Stimulated activated CD8-positive, alpha-beta memory T cell treated with anti-CD3 and anti-CD28 coated beads, Interleukin-15, amount 100 ng/mL, for 24 hours (primary cell): ENCODE data around the gene STARD5.

ENCODE experiments used
- DNase-seq: peaks from one replicate; pipeline ENCODE4 v3.0.0-alpha.2; 2020; ENCODE audit warnings: low read depth

STARD5 gene

DNA sequence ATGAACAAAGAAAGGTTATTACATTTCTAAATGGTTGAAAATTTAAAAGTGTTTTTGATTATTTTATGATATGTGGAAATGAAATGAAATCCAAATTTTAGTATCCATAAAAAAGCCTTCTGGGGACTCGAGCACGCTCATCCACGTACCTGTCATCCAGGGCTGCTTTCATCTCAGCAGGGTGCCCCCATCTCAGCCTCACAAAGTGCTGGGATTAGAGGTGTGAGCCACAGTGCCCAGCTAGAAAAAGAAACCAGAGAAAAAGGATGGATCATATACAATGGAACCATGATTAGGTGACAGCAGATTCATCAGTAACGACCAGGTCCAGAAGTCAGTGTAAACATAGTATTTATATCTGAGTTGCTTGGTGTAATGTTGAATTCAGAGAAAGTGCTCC lies 49.7 kb downstream of the STARD5 start:
- no peak for DNase-seq

DNA sequence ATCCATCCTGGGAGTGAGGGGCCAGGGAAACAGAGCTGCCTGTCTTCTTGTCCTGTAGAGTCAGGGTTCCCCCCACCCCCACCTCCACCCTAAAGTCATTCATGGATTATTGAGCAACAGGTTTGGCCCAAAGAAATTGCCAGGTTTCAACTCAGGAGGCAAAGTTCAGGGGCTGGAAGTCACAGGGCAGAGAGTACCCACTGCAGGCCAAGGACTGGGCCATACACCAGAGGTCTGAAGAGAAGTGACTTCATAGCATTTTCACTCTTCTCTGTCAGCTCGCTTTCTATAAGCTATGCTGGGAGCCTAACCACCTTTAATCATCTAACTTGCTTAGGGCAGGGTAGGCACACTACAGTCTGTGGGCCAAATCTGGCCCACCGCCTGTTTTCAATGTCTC lies 50.1 kb downstream of the STARD5 start:
- DNase-seq = no peak

DNA sequence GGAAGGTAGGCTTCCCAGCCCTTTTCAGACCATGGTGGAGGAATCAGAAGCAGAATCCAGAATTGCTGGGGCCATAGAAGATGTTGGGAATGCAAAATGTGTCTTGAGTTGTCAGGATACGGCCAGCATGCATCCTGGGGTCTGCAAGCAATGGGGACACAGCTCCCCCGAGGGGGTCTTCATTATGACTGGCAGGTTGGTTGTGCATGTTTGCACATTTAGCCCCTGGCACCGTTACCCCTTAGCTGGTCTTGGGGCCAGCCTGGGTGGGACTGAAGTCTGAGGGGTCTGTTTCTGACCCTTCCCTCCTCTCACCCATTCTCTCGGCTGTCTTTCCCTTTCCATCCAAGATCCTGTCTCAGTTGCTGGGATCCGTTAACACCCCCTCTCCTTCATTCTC lies 50.7 kb downstream of the STARD5 start:
- DNase-seq = no peak

DNA sequence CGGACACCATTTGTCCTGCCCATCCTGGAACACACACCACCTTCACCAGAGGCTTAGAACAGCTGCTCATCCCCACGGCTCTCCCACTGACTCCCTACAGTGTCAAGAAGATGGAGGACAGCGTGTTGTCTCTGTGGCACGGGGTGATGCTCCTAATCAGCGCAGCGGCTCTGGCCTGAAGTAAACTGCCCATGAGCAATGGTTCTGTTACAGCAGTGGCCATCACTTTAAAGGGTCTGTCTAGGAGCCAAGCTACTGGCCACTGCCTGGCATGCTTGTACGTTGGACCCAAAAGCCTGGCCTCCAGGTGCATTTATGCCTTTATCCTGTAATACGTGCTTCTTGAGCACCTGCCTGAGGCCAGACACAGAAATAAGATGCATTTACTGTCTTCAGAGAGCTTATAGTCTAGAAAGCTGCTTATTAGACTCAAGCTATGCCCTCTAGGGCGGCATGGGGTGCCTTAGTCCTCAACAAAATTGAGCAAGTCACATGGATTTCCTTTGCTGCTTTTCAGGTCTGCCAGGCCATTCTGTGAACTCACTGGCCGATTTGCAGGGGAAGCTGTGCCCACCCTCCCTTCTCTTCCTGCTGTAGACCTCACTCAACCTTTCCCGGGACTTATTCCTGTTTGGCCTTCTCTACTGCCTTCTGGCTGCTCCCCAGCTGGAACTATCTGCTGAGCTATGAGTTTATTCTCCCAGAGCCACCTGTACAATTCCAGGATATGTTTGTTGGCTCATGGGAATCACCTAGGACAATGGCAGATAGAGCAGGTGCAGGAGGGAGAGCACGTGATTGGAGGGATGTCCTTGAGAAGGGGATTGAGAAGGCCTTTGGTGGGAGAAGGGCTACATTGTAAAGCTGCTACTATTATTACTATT lies 51.9 kb downstream of the STARD5 start:
- no peak for DNase-seq

DNA sequence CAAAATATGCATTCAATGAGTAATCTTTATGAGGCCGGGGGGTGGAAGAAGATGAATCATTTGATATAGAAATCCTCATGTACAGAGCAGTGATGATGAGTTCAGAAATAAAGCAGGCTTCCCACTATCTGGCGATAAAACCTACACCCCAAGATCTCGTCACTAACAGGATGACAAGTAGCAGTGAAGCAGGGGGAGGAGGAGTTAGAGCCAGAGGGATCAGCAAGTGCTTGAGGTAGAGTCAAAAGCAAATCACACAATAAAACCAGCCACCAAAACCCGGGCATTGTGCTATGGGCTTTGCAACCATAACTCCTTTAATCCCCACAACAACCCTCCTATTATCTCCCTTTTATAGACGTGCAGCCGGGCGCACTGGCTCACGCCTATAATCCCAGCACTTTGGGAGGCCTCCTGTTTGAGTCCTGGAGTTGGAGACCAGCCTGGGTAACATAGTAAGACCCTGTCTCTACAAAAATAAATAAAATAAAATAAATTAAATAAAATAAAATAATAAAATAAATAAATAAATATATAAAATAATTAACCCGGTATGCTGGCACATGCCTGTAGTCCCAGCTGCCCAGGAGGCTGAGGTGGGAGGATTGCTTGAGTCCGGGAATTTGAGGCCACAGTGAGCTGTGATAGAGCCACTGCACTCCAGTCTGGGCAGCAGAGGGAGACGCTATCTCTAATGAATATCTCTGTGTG lies 53.0 kb downstream of the STARD5 start:
- no peak for DNase-seq

DNA sequence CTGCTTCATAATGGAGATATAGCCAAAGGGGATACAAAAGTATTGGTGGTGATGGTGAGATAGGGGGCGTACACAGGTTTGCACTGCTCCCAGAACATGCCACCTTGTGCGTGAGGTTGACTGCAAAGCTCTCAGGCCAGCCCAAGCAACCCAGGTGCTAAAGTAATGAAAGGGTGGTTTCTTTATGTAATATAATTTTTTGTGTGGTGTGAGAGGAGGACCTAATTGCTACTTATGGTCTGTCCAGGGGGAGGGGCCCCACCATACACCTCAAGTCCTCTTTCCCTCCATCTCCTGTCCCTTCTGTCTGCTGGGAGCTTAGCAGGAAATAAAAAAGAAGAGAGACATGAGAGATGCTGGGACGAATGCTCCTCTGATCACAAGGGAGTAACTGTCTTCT lies 53.8 kb downstream of the STARD5 start:
- DNase-seq = no peak

DNA sequence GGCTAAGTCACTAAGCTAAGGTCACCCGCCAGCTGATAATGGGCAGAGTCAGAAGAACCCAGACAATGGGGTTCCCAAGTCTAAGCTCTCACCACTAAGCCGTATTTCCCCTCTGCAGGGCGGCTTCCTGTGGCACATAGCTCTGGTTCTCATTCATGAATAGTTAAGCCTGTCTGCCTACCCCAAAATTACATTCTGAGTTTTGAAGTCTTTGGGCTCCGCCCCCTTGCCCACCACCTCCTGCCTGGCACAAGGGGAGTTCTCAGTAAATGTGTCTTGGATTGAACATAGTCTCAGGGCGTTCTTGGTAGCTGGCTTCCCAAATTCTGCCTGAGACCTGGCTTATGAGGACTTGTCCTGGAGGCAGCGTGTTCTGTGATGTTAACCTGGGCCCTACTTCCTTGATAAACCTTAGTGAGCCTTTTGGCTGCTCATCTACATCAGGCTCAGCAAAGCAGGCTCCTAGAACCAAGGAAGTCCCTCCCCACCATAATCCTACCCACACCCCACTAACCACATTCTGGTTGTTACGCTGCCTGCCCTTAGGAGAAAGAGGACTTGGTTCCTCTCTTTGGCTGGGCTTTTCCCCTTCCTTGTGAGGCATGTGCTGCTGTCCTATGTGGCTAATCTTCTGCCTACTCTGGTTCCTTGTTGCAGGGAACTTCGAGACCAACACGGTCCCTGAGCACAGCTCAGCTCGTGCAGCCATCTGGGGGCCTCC lies 54.9 kb downstream of the STARD5 start:
- no peak for DNase-seq

DNA sequence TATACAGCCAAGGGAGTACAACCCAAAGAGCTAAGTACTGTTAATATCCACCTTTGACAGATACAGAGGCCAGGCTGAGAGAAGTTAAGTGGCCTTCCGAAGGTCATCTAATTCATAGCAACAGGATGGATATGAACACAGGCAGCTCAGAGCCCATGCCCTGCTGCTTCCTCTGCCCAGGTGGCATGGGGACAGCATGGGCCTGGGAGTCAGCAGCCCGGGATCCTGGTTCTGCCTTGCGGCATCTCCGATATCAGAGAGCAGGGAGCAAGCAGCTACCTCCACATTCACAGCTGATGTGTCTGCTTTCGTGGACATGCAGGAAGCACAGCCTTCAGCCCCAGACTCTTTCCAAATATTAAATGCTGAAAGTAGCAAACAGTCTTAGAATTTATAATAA lies 55.6 kb downstream of the STARD5 start:
- DNase-seq = no peak

DNA sequence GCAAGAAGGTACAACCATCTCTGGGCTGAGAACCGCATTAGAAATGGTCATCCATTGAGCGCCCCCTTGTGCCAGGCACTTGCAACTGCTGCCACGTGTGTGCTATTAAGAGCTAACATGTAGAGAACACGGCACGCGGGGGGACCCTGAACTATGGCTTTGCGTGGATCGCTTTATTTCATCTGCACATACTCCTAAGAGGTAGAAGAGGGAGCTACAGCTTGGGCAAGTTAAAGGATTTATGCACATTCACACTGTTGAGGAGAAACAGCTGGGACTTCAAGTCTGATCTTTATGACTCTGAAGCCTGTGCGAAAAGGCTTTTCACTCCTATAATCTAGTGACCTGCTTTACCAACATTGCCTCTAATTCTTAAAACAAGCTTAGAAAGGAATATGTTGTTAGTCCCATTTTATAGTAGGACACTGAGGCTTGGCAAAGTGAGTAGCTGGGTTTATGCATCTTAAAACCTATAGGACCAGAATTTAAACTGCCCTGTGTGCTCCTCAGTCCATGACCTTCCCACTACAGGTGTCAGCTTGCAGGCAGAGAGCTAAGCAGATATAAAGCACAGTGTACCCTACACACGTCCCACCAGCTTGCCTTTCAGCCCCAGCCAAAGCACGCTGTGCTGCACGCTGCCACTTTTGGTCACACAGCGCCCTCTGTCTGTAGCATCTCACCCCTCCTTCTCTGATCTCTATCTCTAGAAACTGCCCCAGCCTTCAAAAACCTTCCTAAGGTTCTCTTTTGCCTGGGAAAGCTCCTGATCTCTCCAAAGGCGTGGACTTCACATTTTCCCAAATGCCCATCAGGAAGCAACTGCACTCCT lies 57.8 kb downstream of the STARD5 start:
- DNase-seq = peak; percentile 56

DNA sequence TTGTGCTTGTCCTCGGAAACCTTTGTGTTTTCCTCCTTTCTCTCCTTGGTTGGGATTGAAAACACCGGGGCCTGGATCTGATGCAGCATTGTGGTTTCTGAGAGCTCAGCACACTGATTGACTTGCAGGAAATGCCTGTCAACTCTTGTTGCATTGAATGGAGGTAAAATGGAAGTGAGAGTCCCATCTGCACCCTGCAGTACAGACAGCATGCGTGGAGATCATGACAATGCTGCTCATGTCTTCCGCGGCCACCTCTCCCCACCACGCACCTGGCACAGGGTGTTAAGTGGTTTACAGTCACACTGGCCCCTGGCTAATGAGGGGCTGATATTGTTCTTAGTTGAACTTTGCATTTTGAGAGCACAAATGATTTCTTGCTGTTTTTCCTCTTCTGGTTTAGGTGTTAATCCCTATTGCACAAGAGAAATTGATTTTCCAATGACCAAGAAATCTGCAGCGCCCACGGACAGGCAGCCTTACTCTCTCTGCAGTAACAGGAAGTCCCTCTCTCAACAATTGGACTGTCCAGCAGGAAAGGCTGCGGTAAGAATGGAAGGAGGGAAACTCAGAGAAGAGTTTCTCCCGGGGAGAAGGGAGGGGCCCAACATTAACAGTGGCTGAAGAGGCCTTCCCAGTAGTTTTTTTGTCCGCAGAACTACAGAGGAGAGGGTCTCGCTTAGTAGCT lies 58.5 kb downstream of the STARD5 start:
- DNase-seq = no peak

DNA sequence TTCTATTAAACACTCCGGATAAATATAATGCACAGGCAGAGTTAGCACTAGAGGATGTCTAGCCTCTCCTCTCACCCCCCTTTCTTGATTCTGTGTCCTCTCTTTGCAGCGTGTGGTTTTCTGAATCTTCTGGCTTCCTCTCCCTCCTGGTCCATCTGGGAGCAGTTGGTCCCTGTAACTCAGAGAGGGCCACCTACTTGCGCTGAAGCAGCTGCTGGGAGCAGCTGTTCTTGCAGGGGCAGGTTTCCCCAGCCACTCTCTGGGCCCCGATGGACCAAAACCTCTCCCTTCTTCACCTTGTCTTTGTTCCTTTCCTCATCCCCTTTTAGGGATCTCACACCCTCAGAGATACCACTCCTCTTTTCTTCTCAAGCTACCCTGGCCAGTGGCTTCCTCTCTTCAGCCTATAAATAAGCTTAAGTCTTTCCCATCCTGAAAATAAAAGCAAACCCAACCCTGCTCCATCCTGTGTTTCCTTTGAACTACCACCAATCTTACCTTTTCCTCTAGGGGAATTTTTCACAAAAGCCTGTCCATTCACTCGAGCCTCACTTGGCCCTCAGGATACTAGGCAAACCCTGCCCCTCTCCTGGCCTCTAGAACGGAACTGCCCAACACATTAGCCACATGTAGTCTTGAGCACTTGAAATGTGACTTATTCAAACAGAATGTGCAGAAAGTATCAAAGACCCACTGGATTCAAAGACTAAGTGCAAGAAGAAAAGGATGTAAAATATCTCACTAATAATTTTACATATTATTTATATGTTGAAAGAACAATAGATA lies 59.7 kb downstream of the STARD5 start:
- no peak for DNase-seq

DNA sequence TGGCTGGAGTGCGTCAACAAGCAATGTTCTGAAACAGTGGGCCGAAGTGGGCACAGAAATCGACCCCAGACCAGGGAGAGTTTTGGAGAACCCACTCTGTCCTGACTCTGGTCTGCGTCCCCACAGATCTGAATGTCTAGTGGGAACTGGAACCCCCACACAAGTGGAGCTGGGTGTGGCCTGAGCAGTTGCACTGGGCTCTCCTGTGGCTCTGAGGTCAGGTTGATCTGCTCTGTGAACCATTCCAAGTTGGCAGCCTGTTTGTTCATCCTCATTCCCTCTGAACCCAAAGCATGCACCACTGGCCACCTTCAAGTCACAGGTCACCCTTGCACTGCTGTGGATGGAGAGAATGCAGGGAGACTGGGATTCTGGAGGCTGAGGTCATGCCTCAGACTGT lies 60.5 kb downstream of the STARD5 start:
- DNase-seq = no peak

DNA sequence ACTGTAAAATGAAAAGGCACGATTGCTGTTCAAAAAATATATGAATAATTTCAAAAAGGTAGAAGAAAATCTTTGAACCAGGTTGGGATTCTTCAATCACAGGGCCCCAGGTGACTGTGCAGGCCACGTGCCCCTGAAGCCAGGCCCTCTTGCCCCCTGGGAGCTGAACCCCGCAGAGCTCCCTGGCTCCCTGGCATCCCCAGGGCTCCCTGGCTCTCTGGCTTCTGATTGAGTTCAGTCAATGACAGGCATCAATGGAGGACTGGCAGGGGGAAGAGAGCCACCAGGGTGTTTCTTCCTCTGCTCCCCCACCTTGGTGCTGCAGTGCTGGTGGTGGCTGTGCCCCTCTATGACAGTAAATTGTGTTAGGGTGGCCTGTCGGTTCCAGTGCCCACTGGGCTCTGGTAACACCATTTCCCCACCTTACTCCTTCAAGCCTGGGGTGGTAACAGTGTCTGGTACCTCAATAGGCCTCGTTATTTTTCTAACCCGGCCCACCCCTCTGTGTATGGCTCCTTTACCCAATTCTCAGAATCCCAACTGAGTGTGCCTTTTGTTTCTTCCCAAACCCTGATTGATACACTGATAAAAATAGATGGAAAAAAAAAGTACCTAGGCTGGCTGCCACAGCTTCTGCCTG lies 62.6 kb downstream of the STARD5 start:
- DNase-seq = no peak

DNA sequence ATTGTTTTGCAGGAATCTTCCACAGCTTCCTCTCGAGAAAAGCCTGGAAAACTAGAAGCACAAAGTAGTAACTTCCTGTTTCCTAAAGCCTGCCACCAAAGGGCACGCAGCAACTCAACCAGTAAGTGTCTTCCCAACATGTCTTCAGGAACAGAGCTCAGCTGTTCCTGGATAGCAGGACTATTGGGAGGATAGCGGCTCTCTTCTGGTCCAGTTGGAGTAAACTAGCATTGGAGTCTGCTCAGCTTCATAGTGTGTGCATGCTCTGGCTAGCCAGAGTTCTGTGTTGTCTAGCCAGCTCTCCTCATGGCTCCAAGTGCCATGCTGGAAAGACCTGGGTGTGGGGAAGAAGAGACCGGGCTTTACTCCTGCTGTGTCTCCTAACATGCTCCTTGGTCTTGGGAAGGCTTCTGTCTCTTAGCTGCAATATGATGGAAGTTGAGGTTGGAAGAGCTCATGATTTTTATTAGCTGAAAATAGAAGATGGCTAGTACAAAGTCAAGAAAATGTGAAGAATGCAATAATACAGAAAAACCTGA lies 64.1 kb downstream of the STARD5 start:
- no peak for DNase-seq
